HepG2 (cell line): ENCODE data around the gene DDO. TPM values are rescaled to one million over a fixed set of nuclear protein-coding genes. Genes with fewer than 3 reads are reported as not detected.

Source experiments
- ATAC-seq: fragments of 200-7000 bp; cut with Tn5 transposase; 3 replicates; pipeline ENCODE4 v1.9.1; 2020; ENCODE audit warnings: mild to moderate bottlenecking, moderate library complexity
- Bru-seq: library from RNA; stranded (reverse); fragments of 400-500 nt; gene quantifications from one replicate; lab custom pipeline; 2021; lab: Mats Ljungman, UMichigan
- BruChase-seq, 2 experiments: library from RNA; stranded (reverse); fragments of 400-500 nt; gene quantifications; one replicate each; lab custom pipeline; 2021; lab: Mats Ljungman, UMichigan
- BruUV-seq: library from RNA; stranded (reverse); fragments of 400-500 nt; replicated peaks from 2 replicates; lab custom pipeline; 2021; lab: Mats Ljungman, UMichigan
- CTCF ChIA-PET: fragments of 300-600 bp; formaldehyde crosslinking; extraction: SDS; loops from one replicate; lab custom pipeline; 2021; ENCODE audit warnings: low total read pairs, inconsistent platforms, low intra/inter-chr PET ratio; lab: Yijun Ruan, JAX
- POLR2A ChIA-PET: fragments of 350-600 bp; sonication (Branson Sonifier 250); formaldehyde crosslinking; loops from one replicate; lab custom pipeline; 2020; ENCODE audit warnings: antibody characterized with exemption, inconsistent platforms; lab: Yijun Ruan, JAX
- DNase-seq: peaks from one replicate; pipeline ENCODE4 v3.0.0-alpha.2; 2015; ENCODE audit warnings: low spot score
- FAIRE-seq: peaks from 3 replicates; lab custom pipeline; 2011; peaks lifted over from hg19 to GRCh38; lab: Jason Lieb, UNC
- H2AFZ ChIP-seq: one replicate; pipeline ENCODE4 v1.6.1; 2011; ENCODE audit warnings: low read length, inconsistent platforms
- H3K27ac ChIP-seq: fragments of 300-600 bp; 3 replicates; pipeline ENCODE4 v1.8.0; 2011; ENCODE audit warnings: mixed run types, mild to moderate bottlenecking, mixed read lengths, low read length, inconsistent platforms; ENCODE audit not compliant: insufficient read depth; ENCODE audit errors: extremely low read length
- H3K27me3 ChIP-seq, 2 experiments: fragments of 200-600 bp in 1 of 2; 2 replicates in 1 of 2; 3 replicates in 1 of 2; pipeline versions ENCODE4 v1.6.0 to v1.8.0; 2011; ENCODE audit warnings: low read length in 2 of 2, mild to moderate bottlenecking in 2 of 2, moderate library complexity in 2 of 2, inconsistent platforms in 1 of 2; ENCODE audit not compliant: insufficient read depth in 2 of 2, control insufficient read depth in 1 of 2
- H3K36me3 ChIP-seq, 2 experiments: fragments of 200-600 bp in 1 of 2; replicated peaks in 1 of 2; 2 replicates in 1 of 2; 3 replicates in 1 of 2; pipeline versions ENCODE4 v1.5.1 to v1.8.0; 2011; ENCODE audit warnings: low read length in 2 of 2, inconsistent platforms in 1 of 2; ENCODE audit not compliant: insufficient read depth in 2 of 2, control insufficient read depth in 1 of 2
- H3K4me1 ChIP-seq: 2 replicates; pipeline ENCODE4 v1.5.1; 2012; ENCODE audit warnings: low read length, inconsistent platforms; ENCODE audit not compliant: insufficient read depth
- H3K4me2 ChIP-seq: 2 replicates; pipeline ENCODE4 v1.6.0; 2011; ENCODE audit warnings: low read depth, low read length, inconsistent platforms
- H3K4me3 ChIP-seq, 3 experiments: fragments of 200-600 bp in 1 of 3; sonication (generic), shearing (Covaris generic) in 1 of 3; replicated peaks in 1 of 3; 2 replicates each; pipeline ENCODE4 v1.5.1; 2011 to 2016; ENCODE audit warnings: low read length in 3 of 3, inconsistent platforms in 2 of 3, low read depth in 2 of 3, mild to moderate bottlenecking in 2 of 3, control low read depth in 1 of 3, mixed read lengths in 1 of 3; ENCODE audit not compliant: insufficient read depth in 1 of 3
- H3K79me2 ChIP-seq: one replicate; pipeline ENCODE4 v1.6.1; 2011; ENCODE audit warnings: low read length, inconsistent platforms; ENCODE audit not compliant: insufficient read depth
- H3K9ac ChIP-seq: 2 replicates; pipeline ENCODE4 v1.6.0; 2011; ENCODE audit warnings: mild to moderate bottlenecking, low read depth, low read length, inconsistent platforms; ENCODE audit not compliant: insufficient read depth
- H3K9me3 ChIP-seq: 2 replicates; pipeline ENCODE4 v1.5.1; 2012; ENCODE audit warnings: mild to moderate bottlenecking, low read length
- H4K20me1 ChIP-seq: 2 replicates; pipeline ENCODE4 v1.6.0; 2011; ENCODE audit warnings: inconsistent platforms, mild to moderate bottlenecking, low read length, moderate library complexity; ENCODE audit not compliant: insufficient read depth
- ATM ChIP-seq: fragments of 450-650 bp; IDR thresholded peaks from 2 replicates; pipeline ENCODE4 v1.7.1; 2017; ENCODE audit warnings: mild to moderate bottlenecking, borderline replicate concordance
- DMAP1 ChIP-seq: IDR thresholded peaks from 2 replicates; pipeline ENCODE4 v1.6.1; 2016
- EED ChIP-seq: sonication (generic); formaldehyde crosslinking; IDR thresholded peaks from 2 replicates; pipeline ENCODE4 v1.5.0; 2020; ENCODE audit warnings: mild to moderate bottlenecking, missing genetic modification reagents
- EZH2 ChIP-seq: conservative IDR thresholded peaks from 2 replicates; pipeline ENCODE4 v1.6.1; 2012; ENCODE audit warnings: mild to moderate bottlenecking, low read depth, low read length, moderate library complexity
- GATA4 ChIP-seq: sonication (generic); IDR thresholded peaks from 2 replicates; pipeline ENCODE4 v1.6.1; 2016; ENCODE audit warnings: antibody characterized with exemption, low read depth, borderline replicate concordance
- NFYB ChIP-seq: sonication (generic); formaldehyde crosslinking; IDR thresholded peaks from 2 replicates; pipeline ENCODE4 v1.4.0; 2020; ENCODE audit warnings: missing genetic modification reagents
- SP1 ChIP-seq, 2 experiments: fragments of 450-650 bp in 1 of 2; sonication (generic) in 1 of 2; formaldehyde crosslinking in 1 of 2; IDR thresholded peaks; 2 replicates each; pipeline versions ENCODE4 v1.4.0 to v1.6.1; 2016 to 2020; ENCODE audit warnings: missing genetic modification reagents in 1 of 2
- ZSCAN30 ChIP-seq: sonication (generic); formaldehyde crosslinking; IDR thresholded peaks from 2 replicates; pipeline ENCODE4 v1.5.0; 2020; ENCODE audit warnings: mild to moderate bottlenecking, missing genetic modification reagents
- WGBS: methylation state at CpG from one replicate; pipeline ENCODE4 v1.1.6; 2017; ENCODE audit warnings: low lambda C conversion rate; 5-methylcytosine and 5-hydroxymethylcytosine counted together
- in situ Hi-C: cut with HindIII; loops from 2 replicates; pipeline ENCODE4 v1.10.0; 2017; ENCODE audit warnings: low pct_unique_long_range_greater_than_20kb; ENCODE audit not compliant: extremely low pct_ligation_motif_present
- intact Hi-C: fragments of 100-400 bp; cut with micrococcal nuclease; formaldehyde crosslinking; loops from one replicate; pipeline ENCODE4 v1.10.0; 2022; ENCODE audit not compliant: unreplicated experiment
- long read RNA-seq, 2 experiments: library from RNA in 1 of 2; library from polyadenylated mRNA in 1 of 2; stranded (forward) in 1 of 2; unstranded in 1 of 2; transcript quantifications; one replicate each; pipeline ENCODE4 v2.0.0, GENCODE V29; 2019 to 2022
- polyA minus RNA-seq, 3 experiments: library from RNA; depleted of rRNA, polyadenylated mRNA; stranded (reverse); fragments of >200 nt; gene quantifications; 2 replicates each; pipeline ENCODE4 v1.2.3, GENCODE V29; 2011; ENCODE audit warnings: low replicate concordance in 1 of 3
- polyA plus RNA-seq, 8 experiments: library from polyadenylated mRNA; depleted of rRNA in 3 of 8; stranded (reverse) in 7 of 8; unstranded in 1 of 8; fragments of >200 nt; fragmentation: Illumina TruSeq in 4 of 8; extraction: Trizol in 4 of 8; gene quantifications; 2 replicates each; pipeline versions ENCODE4 v1.2.1 to v1.2.3, GENCODE V29; 2011 to 2016; ENCODE audit warnings: low read depth in 4 of 8, missing spikeins in 1 of 8, mixed read lengths in 1 of 8; ENCODE audit not compliant: insufficient read depth in 1 of 8
- total RNA-seq, 5 experiments: library from RNA; depleted of rRNA; stranded (reverse); fragments of >200 nt; fragmentation: Illumina TruSeq; extraction: Trizol; gene quantifications; 2 replicates each; pipeline ENCODE4 v1.2.3, GENCODE V29; 2016; ENCODE audit warnings: low read depth in 1 of 5
- TF ChIP-seq, protein P1 (sequence below): sonication (generic); formaldehyde crosslinking; IDR thresholded peaks from 2 replicates; pipeline ENCODE4 v1.8.1; 2022; ENCODE audit warnings: low read depth, mild to moderate bottlenecking, missing genetic modification reagents
- TF ChIP-seq, protein P2 (sequence below): sonication (generic); formaldehyde crosslinking; IDR thresholded peaks from 2 replicates; pipeline ENCODE4; 2020; ENCODE audit warnings: missing genetic modification reagents, mild to moderate bottlenecking, borderline replicate concordance

Gene DDO, protein sequence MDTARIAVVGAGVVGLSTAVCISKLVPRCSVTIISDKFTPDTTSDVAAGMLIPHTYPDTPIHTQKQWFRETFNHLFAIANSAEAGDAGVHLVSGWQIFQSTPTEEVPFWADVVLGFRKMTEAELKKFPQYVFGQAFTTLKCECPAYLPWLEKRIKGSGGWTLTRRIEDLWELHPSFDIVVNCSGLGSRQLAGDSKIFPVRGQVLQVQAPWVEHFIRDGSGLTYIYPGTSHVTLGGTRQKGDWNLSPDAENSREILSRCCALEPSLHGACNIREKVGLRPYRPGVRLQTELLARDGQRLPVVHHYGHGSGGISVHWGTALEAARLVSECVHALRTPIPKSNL
- 10.3 and 14.6 TPM in 2 replicates for total RNA-seq (2016; rRNA removed; fragmentation: Illumina TruSeq; extraction: Trizol)
- total RNA-seq (2016; cell fraction: cytosol; rRNA removed; fragmentation: Illumina TruSeq; extraction: Trizol; ENCODE audit: low read depth): 1.8 TPM in 2 replicates
- total RNA-seq (2016; cell fraction: insoluble cytoplasmic fraction; rRNA removed; fragmentation: Illumina TruSeq; extraction: Trizol): 10.6 and 13.4 TPM in 2 replicates
- total RNA-seq (2016; cell fraction: membrane; rRNA removed; fragmentation: Illumina TruSeq; extraction: Trizol): 4.4 and 4.7 TPM in 2 replicates
- total RNA-seq (2016; cell fraction: nucleus; rRNA removed; fragmentation: Illumina TruSeq; extraction: Trizol): 4.3 TPM in 2 replicates
- polyA plus RNA-seq (2011; rRNA removed): 6.1 and 6.4 TPM in 2 replicates
- polyA plus RNA-seq (2011; cell fraction: cytosol; rRNA removed): 4.8 and 6.4 TPM in 2 replicates
- polyA plus RNA-seq (2011; cell fraction: nucleus; rRNA removed): 2.2 and 3.2 TPM in 2 replicates
- polyA plus RNA-seq (2012): 8.1 and 8.5 TPM in 2 replicates
- polyA plus RNA-seq (2016; cell fraction: cytosol; fragmentation: Illumina TruSeq; extraction: Trizol; ENCODE audit: low read depth): 1.2 and 1.4 TPM in 2 replicates
- polyA plus RNA-seq (2016; cell fraction: insoluble cytoplasmic fraction; fragmentation: Illumina TruSeq; extraction: Trizol; ENCODE audit: low read depth): 10.3 and 10.7 TPM in 2 replicates
- 2.9 and 3.0 TPM in 2 replicates for polyA plus RNA-seq (2016; cell fraction: membrane; fragmentation: Illumina TruSeq; extraction: Trizol; ENCODE audit: low read depth)
- 5.3 and 5.5 TPM in 2 replicates for polyA plus RNA-seq (2016; cell fraction: nucleus; fragmentation: Illumina TruSeq; extraction: Trizol; ENCODE audit: insufficient read depth, low read depth)
- polyA minus RNA-seq (2011; rRNA and poly(A)+ RNA removed; ENCODE audit: low replicate concordance): 1.2 and 10.7 TPM in 2 replicates
- 3.7 and 5.5 TPM in 2 replicates for polyA minus RNA-seq (2011; cell fraction: cytosol; rRNA and poly(A)+ RNA removed)
- 4.0 and 6.2 TPM in 2 replicates for polyA minus RNA-seq (2011; cell fraction: nucleus; rRNA and poly(A)+ RNA removed)
- Bru-seq, nascent RNA: percentile 57 among the genes with signal in this experiment
- BruChase-seq, experiment 1, labeled RNA remaining after a 6-hour chase: percentile 52 among the genes with signal in this experiment
- BruChase-seq, experiment 2, labeled RNA remaining after a 2-hour chase: percentile 49 among the genes with signal in this experiment
- long read RNA-seq, experiment 1, partial matches to known transcripts: 0 of 8 reads
- long read RNA-seq, experiment 1, other reads (novel, unspliced or antisense): 3 of 8 reads
- long read RNA-seq, experiment 2, partial matches to known transcripts: 0 of 8 reads
- long read RNA-seq, experiment 2, other reads (novel, unspliced or antisense): 5 of 8 reads

DNA sequence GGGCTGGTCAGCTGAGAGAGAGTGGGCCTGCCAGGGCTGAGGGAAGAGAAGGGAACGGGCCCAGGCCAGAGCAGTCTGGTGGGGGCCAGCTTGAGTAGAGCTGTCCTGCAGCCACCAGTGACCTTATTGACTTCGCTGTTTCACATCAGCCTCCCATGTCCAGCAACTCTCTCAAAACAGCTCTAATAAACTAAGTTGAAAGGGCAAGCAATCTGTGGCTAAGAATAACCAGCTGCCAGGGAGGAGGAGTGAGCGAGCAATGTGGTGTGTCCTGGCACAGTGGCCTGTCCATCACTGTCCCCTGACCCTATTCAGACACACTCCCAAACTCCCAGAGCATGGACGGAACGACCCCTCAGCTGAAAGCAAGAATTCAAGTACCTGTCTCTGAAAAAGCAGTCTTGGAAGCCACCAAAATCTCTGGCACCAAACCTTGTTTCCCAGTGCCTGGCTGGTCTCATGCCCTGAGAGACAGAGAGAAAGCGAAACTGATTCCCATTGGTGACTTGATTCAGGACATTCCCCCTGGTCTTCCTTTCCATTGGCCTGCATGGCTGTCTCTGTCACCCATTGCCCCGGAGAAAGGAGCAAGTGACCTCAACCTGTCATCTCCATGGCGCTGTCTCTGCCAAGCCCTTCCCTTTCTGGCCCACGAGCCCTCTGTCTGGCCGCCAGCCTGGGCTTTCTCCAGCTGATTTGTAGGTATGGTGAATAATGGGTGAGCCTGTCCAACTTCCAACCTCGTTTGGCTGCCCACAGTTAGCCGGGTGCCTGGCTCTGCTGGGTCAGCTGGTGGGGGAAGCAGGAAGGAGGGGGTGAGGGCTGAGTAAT, at the start of gene DDO:
Gene DDO (minus strand): TSS at position 490 of the 831 bp plus-strand sequence. CDS start 2,113 bp downstream, outside the sequence.
- ChIA-PET CTCF (no interaction called here), POLR2A (no interaction called here)
- peak within 1 kb of the TSS; percentile 31 for H3K27ac ChIP-seq
- ATAC-seq (peak; percentile 98), DNase-seq (peak; percentile 86), FAIRE-seq (peak; percentile 98)
- H3K4me3 ChIP-seq: peak within 1 kb of the TSS; percentile 71 to 88 (median 86)
- in situ Hi-C loops (no loop called here), intact Hi-C loops (loop anchor here (1.0 kb wide), 1 partner anchor 20 kb away; no protein-coding TSS in a partner anchor)
- WGBS: 1% methylated on average over 10 of the region's 12 CpGs
- TSS peak; percentile 82 for BruUV-seq
- no peaks in the 10 kb centered on the region for H4K20me1 ChIP-seq
- no peaks in the 10 kb centered on the region for H3K79me2 ChIP-seq
- no peaks in the 10 kb centered on the region; a peak in 1 of 5 replicates for H3K27me3 ChIP-seq
- no peaks in the 10 kb centered on the region for H3K36me3 ChIP-seq
- H2AFZ ChIP-seq: peak within 1 kb of the TSS; percentile 71
- no peaks in the 10 kb centered on the region for H3K9me3 ChIP-seq
- H3K4me1 ChIP-seq: peaks cover 48% of the 10 kb centered on the region
- peak within 1 kb of the TSS; percentile 84 for H3K4me2 ChIP-seq
- H3K9ac ChIP-seq: peak within 1 kb of the TSS; percentile 70
- TF ChIP-seq GATA4 (no peak), DMAP1 (CRISPR knock-in tag) (0 out of 2 replicates have a peak, but pooled peaks have one; percentile 21), ATM (no peak), EZH2 (no peak), ZSCAN30 (CRISPR knock-in tag) (no peak), NFYB (CRISPR knock-in tag) (peak; percentile 75), SP1 (IDR thresholded peaks at IDR 0.05) (no peak), SP1 (CRISPR knock-in tag; IDR thresholded peaks at IDR 0.05) (no peak), EED (CRISPR knock-in tag) (no peak)
- TF ChIP-seq, protein P1, sequence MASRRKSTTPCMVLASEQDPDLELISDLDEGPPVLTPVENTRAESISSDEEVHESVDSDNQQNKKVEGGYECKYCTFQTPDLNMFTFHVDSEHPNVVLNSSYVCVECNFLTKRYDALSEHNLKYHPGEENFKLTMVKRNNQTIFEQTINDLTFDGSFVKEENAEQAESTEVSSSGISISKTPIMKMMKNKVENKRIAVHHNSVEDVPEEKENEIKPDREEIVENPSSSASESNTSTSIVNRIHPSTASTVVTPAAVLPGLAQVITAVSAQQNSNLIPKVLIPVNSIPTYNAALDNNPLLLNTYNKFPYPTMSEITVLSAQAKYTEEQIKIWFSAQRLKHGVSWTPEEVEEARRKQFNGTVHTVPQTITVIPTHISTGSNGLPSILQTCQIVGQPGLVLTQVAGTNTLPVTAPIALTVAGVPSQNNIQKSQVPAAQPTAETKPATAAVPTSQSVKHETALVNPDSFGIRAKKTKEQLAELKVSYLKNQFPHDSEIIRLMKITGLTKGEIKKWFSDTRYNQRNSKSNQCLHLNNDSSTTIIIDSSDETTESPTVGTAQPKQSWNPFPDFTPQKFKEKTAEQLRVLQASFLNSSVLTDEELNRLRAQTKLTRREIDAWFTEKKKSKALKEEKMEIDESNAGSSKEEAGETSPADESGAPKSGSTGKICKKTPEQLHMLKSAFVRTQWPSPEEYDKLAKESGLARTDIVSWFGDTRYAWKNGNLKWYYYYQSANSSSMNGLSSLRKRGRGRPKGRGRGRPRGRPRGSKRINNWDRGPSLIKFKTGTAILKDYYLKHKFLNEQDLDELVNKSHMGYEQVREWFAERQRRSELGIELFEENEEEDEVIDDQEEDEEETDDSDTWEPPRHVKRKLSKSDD (CRISPR knock-in tag): no peak
- TF ChIP-seq, protein P2, sequence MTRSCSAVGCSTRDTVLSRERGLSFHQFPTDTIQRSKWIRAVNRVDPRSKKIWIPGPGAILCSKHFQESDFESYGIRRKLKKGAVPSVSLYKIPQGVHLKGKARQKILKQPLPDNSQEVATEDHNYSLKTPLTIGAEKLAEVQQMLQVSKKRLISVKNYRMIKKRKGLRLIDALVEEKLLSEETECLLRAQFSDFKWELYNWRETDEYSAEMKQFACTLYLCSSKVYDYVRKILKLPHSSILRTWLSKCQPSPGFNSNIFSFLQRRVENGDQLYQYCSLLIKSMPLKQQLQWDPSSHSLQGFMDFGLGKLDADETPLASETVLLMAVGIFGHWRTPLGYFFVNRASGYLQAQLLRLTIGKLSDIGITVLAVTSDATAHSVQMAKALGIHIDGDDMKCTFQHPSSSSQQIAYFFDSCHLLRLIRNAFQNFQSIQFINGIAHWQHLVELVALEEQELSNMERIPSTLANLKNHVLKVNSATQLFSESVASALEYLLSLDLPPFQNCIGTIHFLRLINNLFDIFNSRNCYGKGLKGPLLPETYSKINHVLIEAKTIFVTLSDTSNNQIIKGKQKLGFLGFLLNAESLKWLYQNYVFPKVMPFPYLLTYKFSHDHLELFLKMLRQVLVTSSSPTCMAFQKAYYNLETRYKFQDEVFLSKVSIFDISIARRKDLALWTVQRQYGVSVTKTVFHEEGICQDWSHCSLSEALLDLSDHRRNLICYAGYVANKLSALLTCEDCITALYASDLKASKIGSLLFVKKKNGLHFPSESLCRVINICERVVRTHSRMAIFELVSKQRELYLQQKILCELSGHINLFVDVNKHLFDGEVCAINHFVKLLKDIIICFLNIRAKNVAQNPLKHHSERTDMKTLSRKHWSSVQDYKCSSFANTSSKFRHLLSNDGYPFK (CRISPR knock-in tag): 0 out of 2 replicates have a peak, but pooled peaks have one; percentile 57
